Stomach (tissue), 4 donors: ENCODE measurements around the gene KRTAP10-1.

Experiments
- POLR2A ChIP-seq, 4 donors: fragments of 450-650 bp; IDR thresholded peaks; one replicate each; pipeline ENCODE4 v1.6.1; 2016; ENCODE audit warnings: antibody characterized with exemption in 4 of 4, control low read depth in 2 of 4, mild to moderate bottlenecking in 1 of 4, moderate library complexity in 1 of 4
- POLR2AphosphoS5 ChIP-seq, 3 donors: sonication (generic); formaldehyde crosslinking; IDR thresholded peaks; one replicate each; pipeline ENCODE4 v1.6.1; 2016; ENCODE audit warnings: antibody characterized with exemption in 3 of 3
- TF ChIP-seq, protein P1 (sequence below), 7 experiments: fragments of 450-650 bp in 4 of 7; fragments of 200-600 bp in 3 of 7; sonication (generic) in 3 of 7; IDR thresholded peaks; one replicate each; pipeline ENCODE4 v1.5.1; 2016 to 2019; ENCODE audit warnings: antibody characterized with exemption in 7 of 7, control low read depth in 2 of 7, mild to moderate bottlenecking in 1 of 7

DNA sequence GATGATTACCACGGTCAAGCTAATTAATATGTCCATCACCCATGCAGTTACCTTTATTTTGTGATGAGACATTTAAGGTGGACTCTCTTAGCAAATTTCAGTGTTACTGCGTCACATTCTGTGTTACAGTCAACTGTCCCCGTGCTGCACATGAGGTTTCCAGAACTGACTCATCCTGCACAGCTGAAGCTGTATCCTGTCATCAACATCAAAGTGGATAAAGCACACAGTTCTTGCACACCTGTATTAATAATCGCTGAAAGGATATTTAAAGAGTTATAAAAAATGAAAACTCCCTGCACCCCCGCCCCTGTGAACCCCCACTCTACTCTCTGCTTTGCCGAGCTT is 43.8 kb upstream of the KRTAP10-1 start:
- TF ChIP-seq POLR2AphosphoS5 (IDR thresholded peaks at IDR 0.05) (no peak), POLR2A (IDR thresholded peaks at IDR 0.05) (no peak)
- TF ChIP-seq, protein P1, sequence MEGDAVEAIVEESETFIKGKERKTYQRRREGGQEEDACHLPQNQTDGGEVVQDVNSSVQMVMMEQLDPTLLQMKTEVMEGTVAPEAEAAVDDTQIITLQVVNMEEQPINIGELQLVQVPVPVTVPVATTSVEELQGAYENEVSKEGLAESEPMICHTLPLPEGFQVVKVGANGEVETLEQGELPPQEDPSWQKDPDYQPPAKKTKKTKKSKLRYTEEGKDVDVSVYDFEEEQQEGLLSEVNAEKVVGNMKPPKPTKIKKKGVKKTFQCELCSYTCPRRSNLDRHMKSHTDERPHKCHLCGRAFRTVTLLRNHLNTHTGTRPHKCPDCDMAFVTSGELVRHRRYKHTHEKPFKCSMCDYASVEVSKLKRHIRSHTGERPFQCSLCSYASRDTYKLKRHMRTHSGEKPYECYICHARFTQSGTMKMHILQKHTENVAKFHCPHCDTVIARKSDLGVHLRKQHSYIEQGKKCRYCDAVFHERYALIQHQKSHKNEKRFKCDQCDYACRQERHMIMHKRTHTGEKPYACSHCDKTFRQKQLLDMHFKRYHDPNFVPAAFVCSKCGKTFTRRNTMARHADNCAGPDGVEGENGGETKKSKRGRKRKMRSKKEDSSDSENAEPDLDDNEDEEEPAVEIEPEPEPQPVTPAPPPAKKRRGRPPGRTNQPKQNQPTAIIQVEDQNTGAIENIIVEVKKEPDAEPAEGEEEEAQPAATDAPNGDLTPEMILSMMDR (IDR thresholded peaks at IDR 0.05), result no peak
